Measurements from ENCODE around the gene PTBP1.

Gene PTBP1

DNA sequence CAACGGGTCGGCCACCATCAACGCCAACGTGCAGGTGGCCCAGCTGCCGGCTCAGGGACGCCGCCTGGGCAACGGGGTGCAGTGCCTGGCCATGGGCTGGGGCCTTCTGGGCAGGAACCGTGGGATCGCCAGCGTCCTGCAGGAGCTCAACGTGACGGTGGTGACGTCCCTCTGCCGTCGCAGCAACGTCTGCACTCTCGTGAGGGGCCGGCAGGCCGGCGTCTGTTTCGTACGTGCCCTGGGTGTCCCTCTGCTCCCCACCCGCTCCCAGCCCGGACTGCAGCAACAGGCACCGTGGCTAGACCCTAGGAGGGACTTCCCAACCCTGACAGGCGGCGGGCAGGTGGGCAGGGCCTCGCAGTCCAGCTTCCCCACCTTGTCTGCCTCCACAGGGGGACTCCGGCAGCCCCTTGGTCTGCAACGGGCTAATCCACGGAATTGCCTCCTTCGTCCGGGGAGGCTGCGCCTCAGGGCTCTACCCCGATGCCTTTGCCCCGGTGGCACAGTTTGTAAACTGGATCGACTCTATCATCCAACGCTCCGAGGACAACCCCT, 58.4 kb downstream of the PTBP1 start:
- H3K27ac ChIP-seq = no peak overlapping the region
- peaks cover 0 to 15% (median 0%) of the 10 kb centered on the region in 11 experiments; a peak in 8 of 22 replicates for H4K20me1 ChIP-seq
- H3K9ac ChIP-seq = no peak overlapping the region
- no peak overlapping the region for H3K4me3 ChIP-seq
- peaks cover 7 to 35% (median 20%) of the 10 kb centered on the region in 10 experiments; a peak in 19 of 20 replicates for H3K4me1 ChIP-seq
- peaks cover 0 to 5% (median 0%) of the 10 kb centered on the region in 11 experiments; a peak in 1 of 22 replicates for H3K9me3 ChIP-seq (replicated peaks in 1 of 11)
- no peak overlapping the region for H3K4me2 ChIP-seq
- H3K36me3 ChIP-seq = no peaks in the 10 kb centered on the region
- TF ChIP-seq Cebpa-rat (IDR thresholded peaks at IDR 0.05) = no peak
- H3K27me3 ChIP-seq = peaks cover 30 to 63% (median 56%) of the 10 kb centered on the region in 11 experiments

DNA sequence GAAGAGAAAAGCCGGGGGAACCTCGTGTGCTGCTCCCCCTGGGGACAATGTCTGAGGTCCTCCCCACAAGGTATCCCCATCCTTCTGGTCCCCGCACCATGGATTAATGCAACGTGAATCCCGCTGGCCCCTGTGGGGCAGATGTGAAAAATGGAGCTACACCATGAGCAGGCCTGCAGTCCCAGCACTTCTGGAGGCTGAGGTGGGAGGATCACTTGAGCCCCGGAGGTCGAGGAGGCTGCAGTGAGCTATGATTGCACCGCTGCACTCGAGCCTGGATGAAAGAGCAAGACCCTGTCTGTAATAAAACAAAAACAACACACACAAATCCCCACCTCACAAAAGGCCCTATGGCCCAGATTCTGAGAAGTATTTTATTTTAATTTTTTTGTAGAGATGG, 61.0 kb downstream of the PTBP1 start:
- no peak for TF ChIP-seq Cebpa-rat (IDR thresholded peaks at IDR 0.05)
- Histone ChIP-seq H3K9me3 (replicated peaks in 1 of 11) (peaks cover 0 to 5% (median 0%) of the 10 kb centered on the region in 11 experiments; a peak in 1 of 22 replicates), H3K4me2 (peak overlapping the region in 3 of 11 experiments; percentile 72 to 86 (median 81); a peak in 2 of 22 replicates), H3K4me3 (no peak overlapping the region), H3K36me3 (no peaks in the 10 kb centered on the region), H3K27me3 (peaks cover 30 to 63% (median 54%) of the 10 kb centered on the region in 11 experiments), H3K4me1 (peaks cover 15 to 48% (median 28%) of the 10 kb centered on the region in 10 experiments), H4K20me1 (peaks cover 0 to 21% (median 0%) of the 10 kb centered on the region in 11 experiments; a peak in 7 of 22 replicates), H3K27ac (peak overlapping the region in 1 of 11 experiments; percentile 62; a peak in 1 of 22 replicates), H3K9ac (no peak overlapping the region)

DNA sequence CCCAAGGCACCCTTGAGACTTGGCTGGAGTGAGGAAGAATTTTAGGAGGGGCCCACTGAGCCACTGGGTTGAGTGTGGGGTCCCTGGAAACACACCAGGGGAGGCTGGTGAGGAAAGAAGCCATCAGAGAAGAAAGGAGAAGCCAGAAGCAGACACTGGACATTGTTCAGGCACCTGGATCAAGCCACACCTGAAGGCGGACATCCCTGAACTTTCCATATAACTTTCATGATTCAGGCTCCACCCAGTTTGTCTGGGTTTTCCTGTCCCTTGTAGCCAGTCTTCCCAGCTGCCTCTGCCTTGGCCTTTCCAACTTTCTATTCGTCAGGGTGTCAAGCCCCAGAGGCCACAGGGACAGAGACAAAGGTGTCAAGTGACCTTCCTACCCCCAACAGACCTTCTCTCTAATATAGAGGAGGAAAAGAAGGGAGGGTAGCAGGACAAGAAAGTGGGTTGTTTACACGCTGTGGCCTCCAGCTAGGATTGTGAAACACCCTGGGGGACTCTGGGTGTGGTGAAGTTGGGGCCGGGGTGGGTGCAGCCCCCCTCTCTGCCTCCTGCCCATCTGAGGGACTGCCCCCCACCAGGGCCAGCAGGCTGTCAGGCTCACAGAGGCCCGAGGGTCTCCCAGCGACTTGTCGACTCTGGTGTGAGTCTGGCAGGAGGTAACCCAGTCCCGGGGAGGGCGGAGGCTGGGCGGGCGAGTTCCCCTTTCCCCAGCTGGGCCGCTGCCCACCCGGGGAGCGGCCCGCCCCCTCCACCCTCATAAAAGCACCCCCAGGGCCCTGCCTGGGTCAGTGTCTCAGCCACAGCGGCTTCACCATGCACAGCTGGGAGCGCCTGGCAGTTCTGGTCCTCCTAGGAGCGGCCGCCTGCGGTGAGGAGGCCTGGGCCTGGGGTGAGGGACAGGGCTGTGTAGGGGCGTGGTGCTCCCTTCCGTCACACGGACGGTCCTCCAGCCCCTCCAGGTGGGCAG, 61.9 kb downstream of the PTBP1 start, which contains the start of gene CFD:
Gene CFD (plus strand): TSS at position 797 of the 976 bp plus-strand sequence. CDS start 26 bp downstream, at position 823.
- Histone ChIP-seq H3K9ac (peak within 1 kb of the TSS in 8 of 11 experiments; percentile 23 to 72 (median 50); a peak in 12 of 22 replicates), H3K9me3 (replicated peaks in 1 of 11) (peaks cover 0 to 5% (median 0%) of the 10 kb centered on the region in 11 experiments; a peak in 1 of 22 replicates), H3K27ac (peak within 1 kb of the TSS in 5 of 11 experiments; percentile 36 to 69 (median 60); a peak in 10 of 22 replicates), H3K4me1 (peaks cover 24 to 57% (median 36%) of the 10 kb centered on the region in 10 experiments), H4K20me1 (peaks cover 0 to 21% (median 0%) of the 10 kb centered on the region in 11 experiments; a peak in 7 of 22 replicates), H3K27me3 (peaks cover 30 to 61% (median 57%) of the 10 kb centered on the region in 11 experiments), H3K36me3 (no peaks in the 10 kb centered on the region), H3K4me2 (peak within 1 kb of the TSS; percentile 44 to 86 (median 77)), H3K4me3 (peak within 1 kb of the TSS in 8 of 10 experiments; percentile 26 to 65 (median 44); a peak in 13 of 20 replicates)
- TF ChIP-seq Cebpa-rat (IDR thresholded peaks at IDR 0.05) = peak in 3 of 11 experiments; percentile 13 to 30 (median 29); a peak in 2 of 22 replicates

DNA sequence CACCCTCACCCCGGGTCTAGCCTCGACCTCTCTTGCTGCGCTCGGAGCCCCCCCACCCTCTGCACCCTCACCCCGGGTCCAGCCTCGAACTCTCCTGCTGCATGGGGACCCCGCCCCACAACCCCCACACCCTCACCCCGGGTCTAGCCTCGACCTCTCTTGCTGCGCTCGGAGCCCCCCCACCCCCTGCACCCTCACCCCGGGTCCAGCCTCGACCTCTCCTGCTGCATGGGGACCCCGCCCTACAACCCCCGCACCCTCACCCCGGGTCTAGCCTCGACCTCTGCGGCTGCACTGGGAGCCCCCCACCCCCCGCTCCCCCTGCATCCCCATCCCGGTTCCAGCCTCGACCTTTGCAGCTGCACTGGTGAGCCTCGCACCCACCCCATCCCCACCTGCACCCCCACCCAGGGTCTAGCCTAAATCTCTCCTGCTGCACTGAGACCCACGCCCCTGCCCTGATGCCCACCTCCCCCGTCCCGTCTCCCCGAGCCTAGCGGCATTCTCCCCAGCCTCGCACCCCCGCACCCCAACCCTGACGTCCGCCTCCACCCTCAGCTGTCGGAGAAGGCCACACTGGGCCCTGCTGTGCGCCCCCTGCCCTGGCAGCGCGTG, 64.0 kb downstream of the PTBP1 start:
- H3K4me3 ChIP-seq = no peak overlapping the region; a peak in 1 of 20 replicates
- no peak overlapping the region for H3K9ac ChIP-seq
- peaks cover 30 to 61% (median 57%) of the 10 kb centered on the region in 11 experiments for H3K27me3 ChIP-seq
- H3K4me1 ChIP-seq = peaks cover 31 to 60% (median 42%) of the 10 kb centered on the region in 10 experiments
- H4K20me1 ChIP-seq = peaks cover 0 to 21% (median 0%) of the 10 kb centered on the region in 11 experiments; a peak in 9 of 22 replicates
- peaks cover 0 to 5% (median 0%) of the 10 kb centered on the region in 11 experiments; a peak in 1 of 22 replicates for H3K9me3 ChIP-seq (replicated peaks in 1 of 11)
- no peak overlapping the region for H3K27ac ChIP-seq
- TF ChIP-seq Cebpa-rat (IDR thresholded peaks at IDR 0.05) = no peak
- H3K36me3 ChIP-seq = peaks cover 0 to 6% (median 0%) of the 10 kb centered on the region in 11 experiments; a peak in 1 of 22 replicates
- peak overlapping the region in 8 of 11 experiments; percentile 11 to 73 (median 32); a peak in 10 of 22 replicates for H3K4me2 ChIP-seq
